ENCODE measurements around the gene CILP2.

DNA sequence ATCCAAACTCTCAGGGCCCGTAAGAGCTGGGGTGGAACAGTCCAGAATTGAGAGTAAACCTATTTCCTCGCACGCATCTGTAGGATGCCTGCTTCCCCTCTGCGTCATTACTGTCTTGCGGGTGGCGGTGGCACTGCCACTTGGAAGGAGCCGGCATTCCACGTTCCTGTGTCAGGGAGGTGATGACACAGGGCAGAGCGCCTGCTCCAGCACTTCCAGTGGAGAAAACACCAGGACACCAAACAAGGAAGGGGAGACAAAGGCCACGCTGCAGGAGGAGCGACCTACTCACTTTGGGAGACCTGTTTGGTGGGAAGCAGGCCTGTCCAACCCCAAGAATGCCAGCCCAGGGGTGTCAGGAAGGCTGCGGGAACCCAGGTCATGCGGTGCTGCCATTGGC is 43.3 kb downstream of the CILP2 start:
- TF ChIP-seq, protein P1, sequence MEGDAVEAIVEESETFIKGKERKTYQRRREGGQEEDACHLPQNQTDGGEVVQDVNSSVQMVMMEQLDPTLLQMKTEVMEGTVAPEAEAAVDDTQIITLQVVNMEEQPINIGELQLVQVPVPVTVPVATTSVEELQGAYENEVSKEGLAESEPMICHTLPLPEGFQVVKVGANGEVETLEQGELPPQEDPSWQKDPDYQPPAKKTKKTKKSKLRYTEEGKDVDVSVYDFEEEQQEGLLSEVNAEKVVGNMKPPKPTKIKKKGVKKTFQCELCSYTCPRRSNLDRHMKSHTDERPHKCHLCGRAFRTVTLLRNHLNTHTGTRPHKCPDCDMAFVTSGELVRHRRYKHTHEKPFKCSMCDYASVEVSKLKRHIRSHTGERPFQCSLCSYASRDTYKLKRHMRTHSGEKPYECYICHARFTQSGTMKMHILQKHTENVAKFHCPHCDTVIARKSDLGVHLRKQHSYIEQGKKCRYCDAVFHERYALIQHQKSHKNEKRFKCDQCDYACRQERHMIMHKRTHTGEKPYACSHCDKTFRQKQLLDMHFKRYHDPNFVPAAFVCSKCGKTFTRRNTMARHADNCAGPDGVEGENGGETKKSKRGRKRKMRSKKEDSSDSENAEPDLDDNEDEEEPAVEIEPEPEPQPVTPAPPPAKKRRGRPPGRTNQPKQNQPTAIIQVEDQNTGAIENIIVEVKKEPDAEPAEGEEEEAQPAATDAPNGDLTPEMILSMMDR (IDR thresholded peaks at IDR 0.05; ENCODE audit: borderline replicate concordance, extremely low read depth, low read length, poor library complexity, severe bottlenecking): no peak
- no peak for TF ChIP-seq EZH2 (IDR thresholded peaks at IDR 0.05; ENCODE audit: borderline replicate concordance, low read depth, low read length, severe bottlenecking)

All from DND-41 (cell line).